Loucy (cell line): ENCODE results near the gene ETS1.

Experiments used
- H2AFZ ChIP-seq: fragments of 200-600 bp; sonication (generic); 2 replicates; pipeline ENCODE4 v1.6.0; 2016; ENCODE audit warnings: antibody characterized with exemption, mild to moderate bottlenecking, low read length, moderate library complexity
- H3F3A ChIP-seq: fragments of 200-600 bp; 2 replicates; pipeline ENCODE4 v1.6.0; 2016; ENCODE audit warnings: antibody characterized with exemption, low read depth, mild to moderate bottlenecking
- H3K27me3 ChIP-seq: fragments of 200-600 bp; sonication (generic); 2 replicates; pipeline ENCODE4 v1.6.1; 2014; ENCODE audit warnings: low read length, mild to moderate bottlenecking; ENCODE audit not compliant: insufficient read depth, poor library complexity, severe bottlenecking
- H3K36me3 ChIP-seq: fragments of 200-600 bp; sonication (generic); 2 replicates; pipeline ENCODE4 v1.6.1; 2016; ENCODE audit warnings: low read length; ENCODE audit not compliant: insufficient read depth
- H3K4me1 ChIP-seq: fragments of 200-600 bp; sonication (generic); 2 replicates; pipeline ENCODE4 v1.5.1; 2014; ENCODE audit warnings: low read length, mild to moderate bottlenecking; ENCODE audit not compliant: insufficient read depth, poor library complexity, severe bottlenecking
- H3K4me2 ChIP-seq: fragments of 200-600 bp; sonication (generic); 2 replicates; pipeline ENCODE4 v1.6.0; 2014; ENCODE audit warnings: antibody characterized with exemption, low read length, low read depth, mild to moderate bottlenecking; ENCODE audit not compliant: poor library complexity, severe bottlenecking
- H3K4me3 ChIP-seq: fragments of 200-600 bp; sonication (generic); 2 replicates; pipeline ENCODE4 v1.5.1; 2014; ENCODE audit warnings: low read length, mild to moderate bottlenecking, mixed read lengths; ENCODE audit not compliant: poor library complexity, severe bottlenecking
- H3K79me2 ChIP-seq: fragments of 200-600 bp; sonication (generic); 2 replicates; pipeline ENCODE4 v1.6.1; 2014; ENCODE audit warnings: low read length; ENCODE audit not compliant: insufficient read depth
- H3K9ac ChIP-seq: fragments of 200-600 bp; sonication (generic); 2 replicates; pipeline ENCODE4 v1.6.0; 2014; ENCODE audit warnings: mild to moderate bottlenecking, low read depth, low read length, moderate library complexity; ENCODE audit not compliant: poor library complexity, severe bottlenecking
- H3K9me2 ChIP-seq: fragments of 200-600 bp; sonication (generic); replicated peaks from 2 replicates; pipeline ENCODE4 v1.6.1; 2016; ENCODE audit warnings: low read depth, low read length, mixed read lengths
- H3K9me3 ChIP-seq: fragments of 200-600 bp; sonication (generic); 2 replicates; pipeline ENCODE4 v1.6.1; 2014; ENCODE audit warnings: mild to moderate bottlenecking, antibody characterized with exemption, low read length, low read depth; ENCODE audit not compliant: insufficient read depth
- H4K20me1 ChIP-seq: fragments of 200-600 bp; sonication (generic); 2 replicates; pipeline ENCODE4 v1.6.0; 2014; ENCODE audit warnings: antibody characterized with exemption, low read length, mild to moderate bottlenecking; ENCODE audit not compliant: insufficient read depth, poor library complexity, severe bottlenecking
- EZH2phosphoT487 ChIP-seq: fragments of 200-600 bp; IDR thresholded peaks from 2 replicates; pipeline ENCODE4 v1.6.1; 2018; ENCODE audit warnings: antibody characterized with exemption, mild to moderate bottlenecking, moderate library complexity, borderline replicate concordance
- TF ChIP-seq, protein P1 (sequence below): fragments of 200-600 bp; sonication (generic); conservative IDR thresholded peaks from 2 replicates; pipeline ENCODE4 v1.5.1; 2014; ENCODE audit warnings: mild to moderate bottlenecking, antibody characterized with exemption, low read length

ETS1 gene

DNA sequence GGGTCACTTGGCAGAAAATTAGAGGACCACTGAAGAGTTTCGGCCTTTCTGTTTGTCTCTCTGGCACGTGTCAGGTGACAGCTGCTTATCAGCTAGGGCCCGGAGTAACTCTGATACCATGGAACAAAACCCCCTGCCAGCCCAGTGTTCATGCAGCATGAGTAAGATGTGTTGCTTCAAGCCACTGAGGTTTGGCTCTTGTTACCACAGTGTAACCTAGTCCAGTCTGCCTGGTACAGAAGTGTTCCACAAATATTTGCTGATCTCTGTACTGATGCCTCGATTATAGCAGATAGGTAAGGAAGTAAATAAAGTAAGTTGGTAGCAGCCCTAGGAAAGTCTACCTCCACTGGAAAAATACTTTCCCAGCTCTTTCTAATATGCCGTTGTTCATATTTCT, 20.5 kb upstream of the ETS1 start:
- peaks cover 32% of the 10 kb centered on the region for H3K4me1 ChIP-seq
- no peak overlapping the region for H3K4me3 ChIP-seq
- no peak overlapping the region for H3K9ac ChIP-seq
- no peaks in the 10 kb centered on the region for H4K20me1 ChIP-seq
- H3F3A ChIP-seq = peaks cover 7% of the 10 kb centered on the region
- no peaks in the 10 kb centered on the region for H3K9me2 ChIP-seq
- H3K79me2 ChIP-seq = no peaks in the 10 kb centered on the region
- H3K4me2 ChIP-seq = no peak overlapping the region
- no peak overlapping the region for H2AFZ ChIP-seq
- no peaks in the 10 kb centered on the region for H3K27me3 ChIP-seq
- no peaks in the 10 kb centered on the region for H3K9me3 ChIP-seq
- TF ChIP-seq, protein P1, sequence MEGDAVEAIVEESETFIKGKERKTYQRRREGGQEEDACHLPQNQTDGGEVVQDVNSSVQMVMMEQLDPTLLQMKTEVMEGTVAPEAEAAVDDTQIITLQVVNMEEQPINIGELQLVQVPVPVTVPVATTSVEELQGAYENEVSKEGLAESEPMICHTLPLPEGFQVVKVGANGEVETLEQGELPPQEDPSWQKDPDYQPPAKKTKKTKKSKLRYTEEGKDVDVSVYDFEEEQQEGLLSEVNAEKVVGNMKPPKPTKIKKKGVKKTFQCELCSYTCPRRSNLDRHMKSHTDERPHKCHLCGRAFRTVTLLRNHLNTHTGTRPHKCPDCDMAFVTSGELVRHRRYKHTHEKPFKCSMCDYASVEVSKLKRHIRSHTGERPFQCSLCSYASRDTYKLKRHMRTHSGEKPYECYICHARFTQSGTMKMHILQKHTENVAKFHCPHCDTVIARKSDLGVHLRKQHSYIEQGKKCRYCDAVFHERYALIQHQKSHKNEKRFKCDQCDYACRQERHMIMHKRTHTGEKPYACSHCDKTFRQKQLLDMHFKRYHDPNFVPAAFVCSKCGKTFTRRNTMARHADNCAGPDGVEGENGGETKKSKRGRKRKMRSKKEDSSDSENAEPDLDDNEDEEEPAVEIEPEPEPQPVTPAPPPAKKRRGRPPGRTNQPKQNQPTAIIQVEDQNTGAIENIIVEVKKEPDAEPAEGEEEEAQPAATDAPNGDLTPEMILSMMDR = no peak
- TF ChIP-seq EZH2phosphoT487 = no peak
- no peaks in the 10 kb centered on the region for H3K36me3 ChIP-seq

DNA sequence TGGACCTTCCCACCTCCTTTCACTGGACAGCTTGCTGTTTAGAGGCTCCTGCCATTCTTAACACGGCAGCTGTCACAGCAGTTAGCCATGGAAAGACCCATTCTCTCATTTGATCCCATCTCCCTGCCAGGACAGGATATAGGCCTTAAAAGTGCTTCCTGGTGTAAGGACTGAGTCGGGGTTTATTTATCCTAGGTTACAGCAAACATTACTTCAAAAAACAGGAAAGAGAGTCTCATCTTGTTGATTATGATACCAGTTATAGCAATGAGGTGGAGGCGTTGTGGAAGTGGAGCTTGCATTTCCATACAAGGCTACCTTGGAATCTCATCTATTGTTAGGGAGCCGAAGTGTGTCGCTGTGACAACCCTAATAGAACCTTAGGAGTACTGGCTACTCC, 17.4 kb upstream of the ETS1 start:
- no peaks in the 10 kb centered on the region for H3K36me3 ChIP-seq
- H3K79me2 ChIP-seq = no peaks in the 10 kb centered on the region
- no peaks in the 10 kb centered on the region for H4K20me1 ChIP-seq
- H3F3A ChIP-seq = no peaks in the 10 kb centered on the region
- no peaks in the 10 kb centered on the region for H3K9me2 ChIP-seq
- no peak overlapping the region for H3K9ac ChIP-seq
- H3K4me2 ChIP-seq = no peak overlapping the region
- H3K9me3 ChIP-seq = no peaks in the 10 kb centered on the region
- H3K4me1 ChIP-seq = peaks cover 3% of the 10 kb centered on the region
- no peaks in the 10 kb centered on the region for H3K27me3 ChIP-seq
- TF ChIP-seq, protein P1 = no peak
- TF ChIP-seq EZH2phosphoT487 = no peak
- H2AFZ ChIP-seq = no peak overlapping the region
- no peak overlapping the region for H3K4me3 ChIP-seq

DNA sequence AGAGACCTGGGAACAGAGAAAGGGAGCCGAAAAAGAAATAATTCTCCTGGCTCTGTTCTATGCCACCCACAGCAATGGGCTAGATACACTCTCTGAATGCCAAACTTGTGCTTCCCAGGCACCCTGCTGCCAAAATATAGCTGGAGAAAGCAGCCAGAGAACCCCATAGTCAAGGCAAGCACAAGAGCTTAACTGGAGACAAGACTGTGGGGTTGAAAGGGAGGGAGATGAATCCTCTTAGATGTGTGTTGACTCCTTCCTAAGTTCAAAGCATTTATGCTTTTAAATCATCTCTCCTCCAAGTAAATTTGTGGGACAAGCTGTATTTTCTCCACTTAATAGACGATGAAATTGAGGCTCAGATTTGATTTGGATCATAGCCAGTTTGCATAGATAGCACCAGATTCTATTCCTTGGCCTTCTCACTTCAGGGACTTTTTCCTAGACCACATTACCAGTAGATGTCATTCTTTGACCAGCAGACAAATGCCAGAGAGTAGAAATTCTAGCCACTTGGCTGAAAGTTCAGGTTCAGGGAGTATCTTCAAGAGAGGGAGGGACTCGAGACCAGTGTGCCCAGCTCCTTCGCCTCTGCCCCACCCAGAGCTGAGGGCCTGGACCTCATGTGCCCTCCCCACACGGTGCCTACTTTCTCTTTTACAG, 16.5 kb upstream of the ETS1 start:
- H3K27me3 ChIP-seq = no peaks in the 10 kb centered on the region
- no peak overlapping the region for H3K9ac ChIP-seq
- no peak for TF ChIP-seq EZH2phosphoT487
- TF ChIP-seq, protein P1 = peak; percentile 44
- H3K36me3 ChIP-seq = no peaks in the 10 kb centered on the region
- H3K9me2 ChIP-seq = no peaks in the 10 kb centered on the region
- H4K20me1 ChIP-seq = no peaks in the 10 kb centered on the region
- no peak overlapping the region for H2AFZ ChIP-seq
- no peaks in the 10 kb centered on the region for H3K79me2 ChIP-seq
- no peak overlapping the region for H3K4me3 ChIP-seq
- no peaks in the 10 kb centered on the region for H3F3A ChIP-seq
- H3K4me1 ChIP-seq = no peaks in the 10 kb centered on the region
- no peak overlapping the region for H3K4me2 ChIP-seq
- no peaks in the 10 kb centered on the region for H3K9me3 ChIP-seq
